HT-29 (cell line): ENCODE data around the gene FAM131C. TPM values are rescaled to one million over a fixed set of nuclear protein-coding genes. Genes with fewer than 3 reads are reported as not detected.
"Not testable (repeated sequence)": the region's sequence is repeated elsewhere in the genome, so short reads cannot be mapped to it uniquely, and the experiment has no call there.

Source experiments
- DNase-seq: peaks from one replicate; pipeline ENCODE4 v3.0.0-alpha.2; 2015; ENCODE audit warnings: low spot score
- total RNA-seq: library from RNA; depleted of rRNA; stranded (reverse); fragments of >200 nt; shearing (Covaris generic); gene quantifications from 2 replicates; pipeline ENCODE4 v1.2.3, GENCODE V29; 2014

FAM131C gene
- total RNA-seq, 1 experiment from 2014 or later = 0.43 TPM

DNA sequence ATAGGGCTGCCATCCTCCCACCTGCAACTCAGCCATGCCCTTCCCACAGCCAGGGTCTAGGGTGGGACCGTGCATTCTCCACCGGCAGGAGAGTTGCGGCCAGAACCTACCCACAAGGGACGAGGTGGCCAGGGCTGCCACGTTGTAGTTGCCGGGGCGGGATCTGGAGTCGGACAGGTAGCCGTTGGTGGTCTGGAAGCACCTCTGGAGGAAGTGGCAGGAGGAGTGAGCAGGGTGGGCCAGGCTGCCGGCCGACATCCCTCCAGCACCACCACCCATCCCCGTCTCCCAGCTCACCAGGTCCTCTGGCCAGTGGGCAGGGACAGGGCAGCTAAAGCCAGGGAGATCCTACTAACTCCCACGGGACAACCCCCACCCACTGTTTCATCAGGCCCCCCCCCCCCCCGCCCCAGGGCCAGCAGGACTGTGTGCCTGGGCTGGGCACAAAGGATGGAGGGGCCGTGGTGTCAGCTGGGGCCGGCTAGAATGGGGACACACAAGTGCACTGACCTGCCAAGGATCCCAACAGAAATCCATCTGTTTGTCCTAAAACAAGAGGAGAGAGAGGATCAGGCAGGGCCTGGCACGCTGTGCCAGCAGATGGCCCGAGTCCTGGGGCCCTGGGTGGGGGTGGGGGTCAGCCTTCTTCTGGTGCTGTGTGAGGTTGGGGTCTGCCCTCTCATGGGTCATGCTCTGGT, 11.3 kb downstream of the FAM131C start:
- not testable (repeated sequence) for DNase-seq

DNA sequence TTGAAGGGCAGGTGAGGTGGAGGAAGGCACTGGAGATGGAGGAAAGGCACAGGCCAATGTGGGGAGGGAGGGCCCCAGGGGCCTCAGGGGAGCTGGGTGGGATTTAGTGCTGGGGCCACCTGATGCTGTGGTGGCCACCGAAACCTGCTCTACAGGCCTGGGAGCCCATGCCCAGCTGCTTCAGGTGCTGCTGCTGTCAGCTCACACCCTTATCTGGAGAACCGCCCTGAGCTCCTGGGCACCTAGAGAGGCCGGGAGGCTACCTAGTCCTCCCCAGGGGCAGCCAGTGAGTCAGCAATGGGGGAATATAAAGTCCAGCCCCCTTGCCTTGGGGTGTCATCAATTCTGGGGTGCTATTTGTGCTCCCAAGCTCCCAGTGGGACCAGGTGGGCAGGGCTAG, 12.2 kb downstream of the FAM131C start:
- DNase-seq = no peak

DNA sequence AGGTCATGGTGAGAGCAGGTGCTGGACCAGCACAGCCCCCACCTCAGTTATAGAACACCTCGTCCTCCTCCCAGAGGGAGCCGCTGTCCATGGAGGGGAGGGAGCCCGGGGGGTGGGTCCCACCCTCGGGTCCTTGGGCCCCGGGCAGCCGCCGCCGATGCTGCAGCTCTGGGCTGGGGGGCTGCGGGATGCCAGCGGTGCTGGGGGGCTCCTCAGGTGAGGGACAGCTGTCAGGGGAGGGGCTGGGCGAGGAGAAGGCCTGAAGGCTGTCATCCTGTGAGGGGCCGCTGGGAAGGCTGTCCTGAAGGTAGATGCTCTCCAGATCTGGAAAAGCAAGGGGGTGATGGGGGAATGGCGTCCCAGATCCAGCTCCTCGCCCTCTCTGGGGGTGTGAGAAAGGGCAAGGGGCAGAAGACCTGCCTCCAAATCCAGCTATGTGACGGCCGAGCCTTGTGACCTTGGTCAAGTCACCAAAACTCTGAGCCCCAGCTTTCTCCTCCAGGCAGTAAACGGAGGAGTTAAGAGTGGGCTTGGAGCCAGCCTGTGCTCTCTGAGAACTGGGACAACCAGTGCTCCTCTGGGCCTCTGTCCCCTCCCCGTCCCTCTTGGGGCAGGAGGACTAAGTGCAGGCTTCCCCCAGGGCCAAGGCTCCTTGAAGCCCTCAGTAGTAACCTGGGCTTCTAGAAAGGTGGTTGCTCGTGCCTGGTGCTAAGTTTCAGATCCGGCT, 14.9 kb downstream of the FAM131C start:
- not testable (repeated sequence) for DNase-seq

DNA sequence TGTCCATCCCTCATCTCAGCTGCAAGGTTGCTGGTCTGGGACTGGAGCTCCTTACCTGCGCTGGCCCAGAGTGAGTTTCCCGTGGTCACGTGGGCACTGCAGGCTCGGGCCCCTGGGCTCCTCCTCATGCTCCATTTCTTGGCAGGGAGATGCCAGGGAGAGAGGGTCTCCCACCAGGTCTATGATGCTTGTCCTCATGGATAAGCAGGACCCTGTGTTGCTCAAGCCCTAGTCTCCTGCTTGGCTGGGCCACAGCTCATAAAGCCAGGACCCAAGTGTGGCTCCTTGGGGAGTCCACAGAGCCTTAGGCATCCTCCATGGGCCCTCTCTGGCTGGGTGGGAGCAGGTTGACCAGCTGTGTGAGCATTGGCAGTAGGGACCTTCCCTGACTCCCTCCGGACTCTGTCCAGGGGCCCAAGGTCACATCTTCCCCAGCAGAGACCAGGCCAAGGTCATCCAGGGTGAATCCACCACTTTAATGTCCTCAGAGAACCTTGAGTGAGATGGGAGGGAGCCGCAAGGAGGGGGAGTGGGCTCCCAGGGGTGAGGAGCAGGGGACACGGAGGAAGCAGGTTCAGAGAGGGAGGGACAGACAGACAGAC, 16.0 kb downstream of the FAM131C start:
- not testable (repeated sequence) for DNase-seq

DNA sequence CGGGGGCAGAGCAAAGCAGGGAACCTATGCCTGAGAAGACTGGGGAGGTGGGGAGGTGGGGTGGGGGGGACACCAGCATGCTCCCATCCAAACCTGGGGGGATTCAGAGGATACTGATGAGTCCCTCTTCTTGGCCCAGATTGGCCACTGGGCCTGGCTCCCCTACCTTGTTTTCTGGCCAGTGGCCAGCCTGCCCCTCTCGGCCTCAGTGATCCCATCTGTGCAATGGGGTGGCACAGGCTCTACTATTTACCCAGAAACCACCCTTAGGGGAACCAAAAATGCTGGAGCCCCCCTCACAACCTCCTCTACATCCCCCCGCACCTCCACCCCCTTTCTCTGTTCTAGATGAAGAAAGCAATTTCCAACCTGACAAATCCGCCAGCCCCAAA, 16.9 kb downstream of the FAM131C start:
- not testable (repeated sequence) for DNase-seq

DNA sequence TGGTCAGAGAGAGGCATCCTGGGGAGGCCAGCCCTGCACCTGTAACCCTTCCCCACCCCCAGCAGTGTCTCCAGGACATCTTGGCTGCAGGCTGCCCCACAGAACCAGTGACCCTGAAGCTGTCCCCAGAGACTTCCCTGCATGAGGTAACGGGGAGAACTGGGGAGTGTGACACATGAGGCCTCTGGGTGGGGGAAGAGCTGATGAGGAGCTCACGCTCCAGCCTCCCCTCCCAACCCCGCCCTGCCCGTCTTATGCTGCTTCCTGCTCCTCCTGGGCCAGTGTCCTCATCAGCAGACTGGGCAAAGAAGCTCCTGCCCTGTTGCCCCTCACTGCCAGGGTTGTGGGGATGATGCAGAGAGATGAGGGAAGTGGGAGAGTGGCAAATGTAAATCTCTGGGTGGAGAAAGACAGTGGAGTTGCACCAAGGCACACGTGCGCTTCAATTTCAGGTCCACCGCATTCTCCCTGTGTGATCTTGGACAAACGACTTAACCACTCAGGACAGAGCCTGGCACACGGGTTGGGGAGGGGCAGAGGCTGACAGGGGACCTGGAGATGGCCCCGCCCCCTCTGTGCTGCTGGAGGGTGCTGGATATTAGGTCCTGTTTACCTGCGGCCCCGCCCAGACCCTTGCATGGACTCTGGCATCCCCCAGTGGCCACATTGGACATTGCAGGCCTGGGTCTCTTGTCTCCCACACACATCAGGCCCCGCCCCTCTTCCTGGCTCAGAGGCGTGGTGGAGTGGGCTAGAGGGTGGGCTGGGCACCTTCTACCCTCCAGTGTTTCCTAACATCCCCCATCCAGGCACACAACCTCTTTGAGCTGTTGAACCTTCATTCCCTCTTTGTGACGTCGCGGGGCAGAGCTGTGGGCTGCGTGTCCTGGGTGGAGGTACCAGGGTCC, 17.6 kb downstream of the FAM131C start:
- peak; percentile 95 for DNase-seq

DNA sequence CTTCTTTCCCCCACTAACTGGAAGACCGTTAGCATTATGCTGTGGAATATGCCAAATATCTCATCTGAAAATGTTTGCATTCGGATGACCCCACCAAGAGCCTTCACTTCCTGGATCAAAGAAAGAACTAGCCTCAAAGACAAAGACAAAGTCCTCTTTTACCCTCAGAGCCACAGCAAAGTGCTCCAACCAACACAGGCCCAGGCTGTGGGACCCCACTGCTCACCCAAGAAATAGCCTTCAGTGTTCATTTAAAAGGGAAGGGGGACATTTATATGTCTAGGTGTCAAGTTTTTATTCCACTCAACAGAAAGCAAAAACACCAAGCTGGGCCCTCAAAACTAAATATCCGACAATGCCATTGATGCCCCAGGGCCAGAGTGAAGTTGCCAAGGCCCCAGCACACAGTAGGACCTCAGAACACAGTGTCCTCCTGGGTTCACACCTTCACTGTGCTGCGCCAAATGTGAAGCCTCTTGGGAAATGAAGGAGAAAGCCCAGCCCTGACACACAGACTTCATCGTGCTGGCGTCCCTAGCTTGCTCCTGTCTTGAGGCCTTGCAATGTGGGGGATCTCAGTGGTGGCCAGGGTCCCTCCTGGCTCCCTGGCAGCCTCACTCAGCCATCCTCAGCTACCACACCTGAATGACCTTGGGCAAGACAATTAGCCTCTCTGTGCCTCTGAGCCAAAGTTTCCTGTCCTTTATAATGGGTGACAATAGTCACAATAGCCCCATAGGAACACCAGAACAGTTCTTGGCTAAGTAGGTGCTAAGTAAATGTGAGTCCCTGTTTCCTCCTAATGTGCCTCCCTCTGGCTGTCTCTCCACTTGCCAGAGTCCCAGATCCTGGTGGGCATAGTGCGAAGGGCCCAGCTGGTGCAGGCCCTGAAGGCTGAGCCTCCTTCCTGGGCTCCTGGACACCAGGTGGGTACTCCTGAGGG, 18.6 kb downstream of the FAM131C start:
- no peak for DNase-seq

DNA sequence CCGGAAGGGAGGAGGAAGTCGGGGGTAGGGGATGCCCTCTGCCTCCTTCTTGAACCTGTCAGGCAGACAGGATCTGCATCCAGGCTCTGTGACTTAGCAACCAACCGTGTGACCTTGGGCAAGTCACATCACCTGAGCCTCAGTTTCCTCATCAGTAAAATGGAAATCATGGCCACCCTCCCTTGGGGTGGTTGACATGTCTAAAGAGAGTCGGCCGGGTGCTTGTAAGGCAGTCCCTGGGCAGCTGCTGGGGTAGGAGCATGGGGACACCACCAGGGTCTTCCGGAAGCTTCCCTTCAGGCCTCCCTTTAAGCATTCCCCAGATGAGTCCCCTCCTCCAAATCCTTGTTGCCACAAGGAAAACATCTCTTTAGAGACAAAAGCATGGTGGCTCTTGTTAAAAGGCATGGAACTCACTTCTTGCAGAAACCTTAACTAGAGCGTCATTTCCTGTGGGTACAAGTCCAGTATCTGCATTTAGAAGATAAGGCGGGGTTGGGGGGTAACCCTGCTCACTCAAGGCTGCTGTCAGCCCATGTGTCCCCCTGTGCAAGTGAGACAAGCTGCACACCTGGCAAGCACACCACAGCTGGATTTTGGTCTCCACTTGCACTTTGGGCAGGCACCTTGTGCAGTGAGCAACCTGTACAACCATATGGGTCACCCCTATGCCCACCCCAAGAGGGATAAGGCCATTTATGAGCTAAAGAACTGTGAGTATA, 19.5 kb downstream of the FAM131C start:
- DNase-seq = no peak

DNA sequence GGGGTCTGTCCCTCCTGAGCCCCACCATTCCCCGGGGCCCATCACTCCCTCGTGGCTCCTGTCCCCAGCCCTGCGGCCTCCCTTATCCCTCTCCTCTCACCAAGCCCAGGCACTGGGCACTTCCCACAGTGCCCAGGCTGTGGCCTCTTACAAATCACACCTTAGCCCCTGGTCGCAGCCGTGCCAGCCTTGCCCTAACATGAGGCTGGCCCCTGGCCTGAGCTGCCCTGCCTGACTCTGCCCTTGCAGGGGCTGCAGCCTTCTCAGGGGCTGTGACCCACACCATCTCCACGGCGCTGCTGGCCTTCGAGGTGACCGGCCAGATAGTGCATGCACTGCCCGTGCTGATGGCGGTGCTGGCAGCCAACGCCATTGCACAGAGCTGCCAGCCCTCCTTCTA, 21.5 kb downstream of the FAM131C start:
- DNase-seq = not testable (repeated sequence)

DNA sequence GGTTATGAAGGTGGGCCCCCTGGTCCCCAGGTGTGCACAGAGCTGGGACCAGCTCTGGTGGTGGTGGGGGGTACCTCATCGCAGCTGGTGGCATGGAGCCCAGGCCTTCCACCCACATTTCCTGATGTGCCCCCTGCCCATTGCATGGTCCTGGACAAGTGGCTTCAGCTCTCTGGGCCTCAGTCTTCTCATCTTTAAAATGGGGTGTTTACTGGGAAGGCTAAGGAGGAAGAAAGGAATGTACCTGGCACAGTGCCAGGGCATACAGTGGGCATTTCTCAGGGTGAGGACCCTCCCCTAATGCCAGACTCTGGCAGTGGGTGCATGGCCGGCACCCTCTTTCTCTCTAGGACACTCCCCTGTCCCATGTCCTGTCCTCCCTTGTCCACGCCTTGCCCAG, 22.4 kb downstream of the FAM131C start:
- no peak for DNase-seq

DNA sequence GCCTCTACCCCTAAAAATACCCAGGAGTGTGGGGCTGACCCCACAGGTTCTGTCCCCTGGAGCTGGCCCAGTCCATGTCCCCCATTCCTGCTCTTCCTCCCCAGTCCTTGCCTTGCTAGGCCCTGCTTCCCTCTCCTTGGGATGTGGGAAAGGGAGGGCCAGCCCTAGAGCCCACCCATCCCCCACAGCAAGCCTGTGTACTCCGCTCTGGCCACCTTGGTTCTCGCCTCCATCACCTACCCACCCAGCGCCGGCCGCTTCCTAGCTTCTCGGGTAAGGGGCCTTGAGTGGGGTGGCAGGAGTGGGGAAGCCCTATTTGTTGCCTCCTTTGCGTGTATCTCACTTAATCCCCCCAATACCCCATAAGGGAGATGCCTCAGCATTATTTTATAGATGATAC, 23.1 kb downstream of the FAM131C start:
- DNase-seq = no peak

DNA sequence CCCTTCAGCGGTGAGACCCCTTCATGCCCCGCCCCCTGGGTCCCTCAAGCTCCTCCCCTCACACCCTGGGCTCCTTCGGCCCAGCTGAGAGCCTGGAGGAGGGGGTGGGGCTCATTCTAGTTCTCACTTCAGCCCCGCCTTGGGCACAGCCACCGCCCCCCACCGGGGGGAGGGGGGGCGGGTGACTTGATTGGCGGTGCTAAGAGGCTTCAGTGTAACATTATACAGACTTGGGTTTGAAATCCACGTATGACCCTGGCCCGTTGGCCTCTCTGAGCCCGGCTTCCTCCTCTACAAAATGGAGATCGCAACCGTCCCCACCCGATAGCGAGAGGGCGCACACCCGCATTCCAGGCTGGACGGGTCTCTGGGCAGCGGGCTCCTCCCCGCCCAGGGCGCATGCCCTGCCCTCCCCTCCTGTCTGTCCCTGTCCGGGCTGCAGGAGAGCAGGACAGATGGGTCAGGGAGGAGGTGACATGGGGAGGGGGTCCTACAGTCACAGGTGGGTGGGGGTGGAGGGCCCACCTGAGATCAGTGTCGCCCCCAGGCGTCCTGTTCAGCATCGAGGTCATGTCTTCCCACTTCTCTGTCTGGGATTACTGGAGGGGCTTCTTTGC, 24.8 kb downstream of the FAM131C start:
- DNase-seq = peak; percentile 27

DNA sequence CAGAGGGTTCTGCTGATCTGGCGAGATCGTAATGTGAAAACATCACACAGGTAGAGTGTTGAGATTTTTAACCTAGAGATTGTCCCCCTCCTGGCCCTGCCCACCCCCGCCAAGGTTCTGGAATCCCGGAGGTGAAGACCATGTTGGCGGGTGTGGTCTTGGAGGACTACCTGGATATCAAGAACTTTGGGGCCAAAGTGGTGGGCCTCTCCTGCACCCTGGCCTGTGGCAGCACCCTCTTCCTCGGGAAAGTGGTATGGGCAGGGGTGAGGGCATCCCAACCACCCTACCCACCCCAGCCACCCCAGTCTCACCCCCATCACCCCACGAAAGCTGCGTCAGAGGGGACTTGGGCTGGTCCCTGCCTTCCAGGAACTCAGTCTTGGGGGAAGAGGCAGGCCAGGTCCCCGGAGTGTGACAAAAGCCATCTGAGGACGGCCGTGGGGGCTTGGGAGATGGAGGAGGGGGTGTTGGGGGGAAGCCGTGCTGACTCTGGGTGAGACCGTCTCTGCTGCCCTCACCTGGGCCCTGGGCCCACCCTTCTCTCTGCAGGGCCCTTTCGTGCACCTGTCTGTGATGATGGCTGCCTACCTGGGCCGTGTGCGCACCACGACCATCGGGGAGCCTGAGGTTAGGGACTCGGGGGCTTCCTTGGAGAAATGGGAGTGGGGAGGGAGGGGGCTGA, 25.5 kb downstream of the FAM131C start:
- DNase-seq = no peak

DNA sequence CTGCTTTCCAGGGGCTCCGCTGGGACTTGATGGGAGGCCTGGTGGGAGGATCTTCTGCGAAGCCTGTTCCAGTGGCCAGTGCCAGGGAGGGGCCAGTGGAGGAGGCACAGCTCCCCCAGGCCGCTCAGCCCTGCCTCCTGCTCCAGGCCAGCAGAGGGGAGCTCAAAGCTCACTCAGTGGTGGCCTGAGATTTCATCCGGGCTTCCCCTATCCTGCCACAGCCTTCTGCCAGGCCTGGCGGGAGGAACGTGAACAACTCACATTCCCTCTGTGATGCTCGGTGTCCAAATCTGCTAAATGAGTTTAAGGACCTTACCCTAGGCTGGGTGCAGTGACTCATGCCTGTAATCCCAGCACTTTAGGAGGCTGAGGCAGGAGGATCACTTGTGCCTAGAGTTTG, 26.6 kb downstream of the FAM131C start:
- no peak for DNase-seq

DNA sequence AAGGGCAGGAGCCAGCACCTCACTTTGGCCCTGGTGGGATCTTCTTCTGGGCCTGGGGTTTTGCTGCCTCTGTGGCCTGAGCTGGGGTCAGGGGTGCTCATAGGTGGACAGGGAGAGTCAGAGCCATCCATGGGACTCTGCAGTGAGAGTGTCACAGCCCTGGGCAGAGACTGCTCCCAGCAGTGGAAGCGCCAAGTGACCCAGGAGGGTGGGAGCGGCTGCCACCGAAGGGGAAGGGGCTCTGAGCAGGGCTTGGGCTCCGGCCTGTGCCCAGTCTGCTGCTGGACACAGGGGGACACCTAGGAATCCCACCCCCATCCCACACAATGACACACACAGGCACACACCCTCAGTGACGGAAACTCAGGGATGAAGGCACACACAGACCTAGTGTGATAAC, 29.5 kb downstream of the FAM131C start:
- no peak for DNase-seq

DNA sequence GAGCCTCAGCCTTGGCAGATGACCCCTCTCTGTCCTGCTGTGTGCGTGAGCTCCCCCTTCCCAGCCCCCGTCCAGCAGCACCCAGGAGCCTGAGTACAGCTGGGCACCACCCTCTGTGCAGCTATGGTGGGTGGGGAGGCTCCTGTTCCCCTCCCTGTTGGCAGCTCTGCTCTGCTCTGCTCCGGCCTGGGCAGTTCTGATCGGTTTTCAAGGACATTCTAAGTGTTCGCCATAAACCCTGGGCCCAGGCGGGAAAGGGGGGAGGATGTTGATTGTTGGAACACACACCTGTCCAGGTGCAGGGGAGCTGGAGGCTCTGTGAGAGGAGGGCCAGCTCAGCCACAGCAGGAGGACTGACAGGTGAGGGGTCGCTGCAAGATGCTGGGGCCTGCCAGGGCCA, 29.9 kb downstream of the FAM131C start, which contains the start of gene CLCNKB:
TSS of gene CLCNKB (plus strand) at position 262 of the 400 bp plus-strand sequence. CDS start 711 bp downstream, outside the sequence.
- no peak for DNase-seq

DNA sequence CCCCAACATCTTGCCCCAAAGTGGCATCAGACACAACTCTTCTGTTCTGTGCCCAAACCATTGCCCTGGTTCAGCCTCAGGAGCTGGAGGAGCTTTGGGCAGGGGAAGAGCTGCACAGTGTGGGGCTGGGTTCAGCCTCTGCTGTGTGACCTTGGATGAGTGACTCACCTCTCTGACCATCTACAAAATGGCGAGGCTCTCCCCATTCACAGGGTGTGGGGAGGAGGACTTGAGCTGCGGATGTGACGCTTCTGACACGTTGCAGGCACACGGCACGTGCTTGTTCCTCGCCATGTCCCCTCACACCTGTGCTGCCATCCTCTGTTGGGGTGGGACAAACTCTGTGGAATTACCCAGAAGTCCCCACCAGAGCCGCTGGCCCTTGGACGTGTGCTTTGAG, 30.8 kb downstream of the FAM131C start:
- not testable (repeated sequence) for DNase-seq

DNA sequence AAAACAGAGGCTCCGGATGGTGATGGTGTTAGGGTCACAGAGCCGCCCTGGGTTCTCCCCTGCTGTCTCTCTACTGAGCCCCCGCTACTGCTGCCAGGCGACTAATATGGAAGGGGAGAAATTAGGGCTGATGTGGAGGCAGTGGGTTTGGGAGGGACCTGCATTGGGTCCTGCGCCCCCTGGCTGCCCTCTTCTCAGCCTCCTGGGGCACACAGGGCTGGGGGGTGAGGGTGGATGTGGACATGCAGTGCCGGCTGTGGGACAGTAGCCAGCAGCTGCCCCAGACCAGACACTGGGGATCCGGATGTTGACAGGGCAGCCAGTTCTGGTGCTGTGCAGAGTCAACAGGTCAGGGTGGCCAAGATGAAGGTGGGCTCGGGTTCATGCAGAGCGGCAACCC, 31.4 kb downstream of the FAM131C start:
- DNase-seq = no peak

DNA sequence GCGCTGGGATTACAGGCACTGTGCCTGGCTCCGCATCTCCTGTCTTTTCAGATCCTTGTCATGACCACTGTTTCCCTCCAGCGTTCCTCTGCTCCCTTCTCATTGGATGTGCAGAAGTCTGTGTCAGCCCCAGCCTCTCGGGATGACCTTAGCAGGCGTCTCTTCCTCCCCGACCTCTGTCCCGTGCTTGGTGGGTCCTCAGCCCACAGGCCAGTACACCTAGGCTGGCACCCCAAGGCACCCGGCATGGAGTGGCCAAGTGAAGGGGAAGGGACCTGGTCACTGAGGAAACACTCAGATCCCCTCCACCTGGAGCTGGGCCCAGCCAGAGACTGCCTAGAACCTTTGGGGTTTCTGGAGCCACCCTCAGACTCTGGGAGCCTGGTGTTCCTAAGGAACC, 32.3 kb downstream of the FAM131C start:
- DNase-seq = no peak
